Measurements from ENCODE around the gene SLC6A11.

SLC6A11 gene

GRCh38 chr3:10855871-10856662 is 40.0 kb downstream of the SLC6A11 start:
- H3K27ac ChIP-seq, result no peak overlapping the region
- peaks cover 7 to 15% (median 11%) of the 10 kb centered on the region in 11 experiments; a peak in 20 of 22 replicates for H3K9me3 ChIP-seq (replicated peaks in 1 of 11)
- peak overlapping the region in 9 of 11 experiments; percentile 4 to 56 (median 38); a peak in 12 of 22 replicates for H3K4me2 ChIP-seq
- H4K20me1 ChIP-seq, result no peaks in the 10 kb centered on the region
- no peaks in the 10 kb centered on the region for H3K27me3 ChIP-seq
- no peak for TF ChIP-seq Cebpa-rat (IDR thresholded peaks at IDR 0.05)
- H3K9ac ChIP-seq, result no peak overlapping the region
- H3K4me3 ChIP-seq, result no peak overlapping the region
- no peaks in the 10 kb centered on the region for H3K36me3 ChIP-seq
- peaks cover 13 to 31% (median 20%) of the 10 kb centered on the region in 10 experiments for H3K4me1 ChIP-seq

- Histone ChIP-seq H3K36me3 (no peaks in the 10 kb centered on the region), H3K4me2 (peak overlapping the region in 8 of 11 experiments; percentile 10 to 64 (median 53); a peak in 15 of 22 replicates), H3K4me1 (peaks cover 13 to 38% (median 27%) of the 10 kb centered on the region in 10 experiments), H3K27me3 (no peaks in the 10 kb centered on the region), H3K9ac (no peak overlapping the region), H3K27ac (no peak overlapping the region), H3K9me3 (replicated peaks in 1 of 11) (peaks cover 7 to 15% (median 11%) of the 10 kb centered on the region in 11 experiments; a peak in 20 of 22 replicates), H4K20me1 (no peaks in the 10 kb centered on the region), H3K4me3 (no peak overlapping the region)
- TF ChIP-seq Cebpa-rat (IDR thresholded peaks at IDR 0.05), result no peak
Observed at GRCh38 chr3:10857235-10857634, 41.2 kb downstream of the SLC6A11 start.

- no peaks in the 10 kb centered on the region for H3K27me3 ChIP-seq
- peaks cover 13 to 38% (median 27%) of the 10 kb centered on the region in 10 experiments for H3K4me1 ChIP-seq
- H4K20me1 ChIP-seq, result no peaks in the 10 kb centered on the region
- no peak overlapping the region for H3K27ac ChIP-seq
- H3K4me2 ChIP-seq, result peak overlapping the region in 7 of 11 experiments; percentile 2 to 64 (median 24); a peak in 7 of 22 replicates
- peaks cover 7 to 15% (median 11%) of the 10 kb centered on the region in 11 experiments; a peak in 20 of 22 replicates for H3K9me3 ChIP-seq (replicated peaks in 1 of 11)
- H3K4me3 ChIP-seq, result no peak overlapping the region
- no peak for TF ChIP-seq Cebpa-rat (IDR thresholded peaks at IDR 0.05)
- H3K36me3 ChIP-seq, result no peaks in the 10 kb centered on the region
- no peak overlapping the region for H3K9ac ChIP-seq
Observed at GRCh38 chr3:10858091-10858490, 42.1 kb downstream of the SLC6A11 start.

GRCh38 chr3:10867384-10867783 is 51.4 kb downstream of the SLC6A11 start:
- Histone ChIP-seq H3K4me1 (peaks cover 0 to 8% (median 2%) of the 10 kb centered on the region in 10 experiments; a peak in 7 of 20 replicates), H3K9me3 (replicated peaks in 1 of 11) (no peaks in the 10 kb centered on the region), H4K20me1 (no peaks in the 10 kb centered on the region; a peak in 1 of 22 replicates), H3K36me3 (no peaks in the 10 kb centered on the region), H3K4me3 (no peak overlapping the region), H3K9ac (no peak overlapping the region), H3K27ac (no peak overlapping the region), H3K4me2 (no peak overlapping the region), H3K27me3 (no peaks in the 10 kb centered on the region)
- TF ChIP-seq Cebpa-rat (IDR thresholded peaks at IDR 0.05), result no peak

GRCh38 chr3:10869460-10869859 is 53.4 kb downstream of the SLC6A11 start:
- no peak for TF ChIP-seq Cebpa-rat (IDR thresholded peaks at IDR 0.05)
- no peaks in the 10 kb centered on the region for H3K27me3 ChIP-seq
- no peaks in the 10 kb centered on the region; a peak in 1 of 22 replicates for H4K20me1 ChIP-seq
- no peak overlapping the region for H3K4me2 ChIP-seq
- no peak overlapping the region for H3K9ac ChIP-seq
- no peak overlapping the region for H3K4me3 ChIP-seq
- peaks cover 0 to 19% (median 15%) of the 10 kb centered on the region in 10 experiments; a peak in 17 of 20 replicates for H3K4me1 ChIP-seq
- no peaks in the 10 kb centered on the region for H3K36me3 ChIP-seq
- H3K27ac ChIP-seq, result no peak overlapping the region
- no peaks in the 10 kb centered on the region for H3K9me3 ChIP-seq (replicated peaks in 1 of 11)

GRCh38 chr3:10870296-10870695 is 54.3 kb downstream of the SLC6A11 start:
- Histone ChIP-seq H3K9me3 (replicated peaks in 1 of 11) (no peaks in the 10 kb centered on the region), H4K20me1 (no peaks in the 10 kb centered on the region; a peak in 1 of 22 replicates), H3K4me1 (peaks cover 5 to 28% (median 23%) of the 10 kb centered on the region in 10 experiments; a peak in 19 of 20 replicates), H3K4me2 (no peak overlapping the region), H3K9ac (no peak overlapping the region), H3K4me3 (no peak overlapping the region), H3K36me3 (no peaks in the 10 kb centered on the region), H3K27ac (no peak overlapping the region), H3K27me3 (no peaks in the 10 kb centered on the region)
- TF ChIP-seq Cebpa-rat (IDR thresholded peaks at IDR 0.05), result no peak

- H3K4me3 ChIP-seq, result no peak overlapping the region
- H3K27me3 ChIP-seq, result no peaks in the 10 kb centered on the region
Observed at GRCh38 chr3:10873415-10873814, 57.4 kb downstream of the SLC6A11 start.

GRCh38 chr3:10875914-10876313 is 59.9 kb downstream of the SLC6A11 start:
- Histone ChIP-seq H4K20me1 (no peaks in the 10 kb centered on the region), H3K4me1 (peaks cover 20 to 65% (median 50%) of the 10 kb centered on the region in 10 experiments), H3K36me3 (no peaks in the 10 kb centered on the region), H3K9me3 (replicated peaks in 1 of 11) (no peaks in the 10 kb centered on the region), H3K27me3 (no peaks in the 10 kb centered on the region), H3K4me3 (peak overlapping the region in 2 of 10 experiments; percentile 2 to 15; a peak in 3 of 20 replicates), H3K27ac (peak overlapping the region in 8 of 11 experiments; percentile 53 to 80 (median 73); a peak in 16 of 22 replicates), H3K4me2 (peak overlapping the region; percentile 36 to 89 (median 75)), H3K9ac (peak overlapping the region in 8 of 11 experiments; percentile 1 to 62 (median 57); a peak in 11 of 22 replicates)
- TF ChIP-seq Cebpa-rat (IDR thresholded peaks at IDR 0.05), result peak in 3 of 11 experiments; percentile 51 to 62 (median 60); a peak in 5 of 22 replicates

More at GRCh38 chr3:10873415-10873814, 57.4 kb downstream of the SLC6A11 start:
- peaks cover 20 to 55% (median 44%) of the 10 kb centered on the region in 10 experiments for H3K4me1 ChIP-seq
- peak overlapping the region in 8 of 11 experiments; percentile 26 to 89 (median 78); a peak in 8 of 22 replicates for H3K4me2 ChIP-seq
- H4K20me1 ChIP-seq, result no peaks in the 10 kb centered on the region; a peak in 1 of 22 replicates
- no peak overlapping the region for H3K9ac ChIP-seq
- no peaks in the 10 kb centered on the region for H3K36me3 ChIP-seq
- no peaks in the 10 kb centered on the region for H3K9me3 ChIP-seq (replicated peaks in 1 of 11)
- no peak overlapping the region for H3K27ac ChIP-seq
- no peak for TF ChIP-seq Cebpa-rat (IDR thresholded peaks at IDR 0.05)

GRCh38 chr3:10876661-10877060 is 60.6 kb downstream of the SLC6A11 start:
- Histone ChIP-seq H3K9me3 (replicated peaks in 1 of 11) (no peaks in the 10 kb centered on the region), H3K4me1 (peaks cover 20 to 71% (median 52%) of the 10 kb centered on the region in 10 experiments), H4K20me1 (no peaks in the 10 kb centered on the region), H3K27ac (peak overlapping the region in 8 of 11 experiments; percentile 53 to 80 (median 73); a peak in 12 of 22 replicates), H3K4me3 (no peak overlapping the region), H3K27me3 (no peaks in the 10 kb centered on the region), H3K36me3 (no peaks in the 10 kb centered on the region), H3K4me2 (peak overlapping the region in 10 of 11 experiments; percentile 36 to 89 (median 76); a peak in 16 of 22 replicates), H3K9ac (peak overlapping the region in 3 of 11 experiments; percentile 59 to 62 (median 60); a peak in 3 of 22 replicates)
- TF ChIP-seq Cebpa-rat (IDR thresholded peaks at IDR 0.05), result no peak

Data from BLaER1 treated with 17β-estradiol and CSF1 and Interleukin-3, amounts not matched to agents 10 nM and 100 nM (cell line).